ENCODE measurements around the gene COMMD3. TPM values are rescaled to one million over a fixed set of nuclear protein-coding genes. Genes with fewer than 3 reads are reported as not detected.

COMMD3 gene
- total and polyA plus RNA-seq, 2 of the 8 experiments (the other 6 are each of a cell fraction or from before 2014, with no cell fraction given): 2.3 to 2.7 TPM

DNA sequence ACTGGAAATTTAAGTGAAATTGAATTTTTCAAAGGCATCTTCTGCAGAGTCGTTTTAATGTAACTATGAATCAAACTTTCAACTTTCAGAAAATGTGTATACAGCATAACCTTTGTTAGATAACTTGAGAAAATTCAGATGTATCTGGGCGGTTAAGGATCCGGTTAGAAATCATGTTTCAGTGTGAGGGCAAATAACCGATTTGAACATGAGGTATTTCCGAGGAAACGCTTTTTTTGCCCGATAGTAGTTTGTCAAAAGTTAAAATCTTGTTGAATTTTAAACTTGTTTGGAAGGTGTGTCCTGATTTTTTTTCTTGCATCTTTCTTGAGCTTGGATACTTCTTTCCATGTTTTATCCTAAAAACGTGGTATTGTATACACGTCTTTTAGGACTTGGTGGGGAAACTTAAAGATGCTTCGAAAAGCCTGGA lies 3.4 kb downstream of the COMMD3 start:
- DNase-seq (ENCODE audit: low read depth in 1 of 2, low spot score in 2 of 2): no peak
- H3K79me2 ChIP-seq (ENCODE audit: control insufficient read depth in 1 of 2, insufficient read depth in 2 of 2, low read length in 2 of 2): no peaks in the 10 kb centered on the region
- H3K9ac ChIP-seq (replicated peaks in 1 of 4; ENCODE audit: extremely low read depth in 1 of 4, low read depth in 3 of 4, low read length in 3 of 4): no peak overlapping the region
- no peak for TF ChIP-seq E2F6 (IDR thresholded peaks at IDR 0.05)
- TF ChIP-seq RFX5 (IDR thresholded peaks at IDR 0.05; ENCODE audit: borderline replicate concordance, low read depth, low read length): no peak
- TF ChIP-seq FOSL1 (IDR thresholded peaks at IDR 0.05; ENCODE audit: insufficient read depth, low read depth, low read length): no peak
- TF ChIP-seq SP1 (IDR thresholded peaks at IDR 0.05; ENCODE audit: low read depth, low read length): no peak
- TF ChIP-seq NANOG (IDR thresholded peaks at IDR 0.05; ENCODE audit: insufficient read depth, low read depth, low read length, poor library complexity, severe bottlenecking): no peak
- TF ChIP-seq EGR1 (IDR thresholded peaks at IDR 0.05; ENCODE audit: borderline replicate concordance, low read depth, low read length): no peak
- TF ChIP-seq GABPA (IDR thresholded peaks at IDR 0.05; ENCODE audit: borderline replicate concordance, insufficient read depth, low read length): no peak
- no peak for TF ChIP-seq TAF7 (optimal IDR thresholded peaks at IDR 0.05; ENCODE audit: borderline replicate concordance, low read depth, low read length)
- no peak for TF ChIP-seq SRF (IDR thresholded peaks at IDR 0.05; ENCODE audit: low read depth, low read length)
- TF ChIP-seq TEAD4 (IDR thresholded peaks at IDR 0.05; ENCODE audit: low read depth, low read length): no peak
- no peak for TF ChIP-seq SAP30 (IDR thresholded peaks at IDR 0.05; ENCODE audit: insufficient read depth, insufficient replicate concordance, low read length)
- TF ChIP-seq CEBPB (IDR thresholded peaks at IDR 0.05; ENCODE audit: low read depth, low read length): no peak
- TF ChIP-seq RXRA (IDR thresholded peaks at IDR 0.05; ENCODE audit: insufficient read depth, low read depth, low read length): no peak

More for the DNA sequence above, 3.4 kb downstream of the COMMD3 start:
- peaks cover 9% of the 10 kb centered on the region for H3K23me2 ChIP-seq (ENCODE audit: low read depth, low read length)
- no peak overlapping the region for H3K56ac ChIP-seq (replicated peaks; ENCODE audit: insufficient read length, low read depth, low read length)
- no peak overlapping the region for H3K23ac ChIP-seq (ENCODE audit: insufficient read length)
- no peak overlapping the region for H2BK15ac ChIP-seq (ENCODE audit: low read length)
- ChIA-PET CTCF (ENCODE audit: partially characterized antibody) (no interaction called here), POLR2A (ENCODE audit: partially characterized antibody) (interaction anchor here (0.6 kb wide), 1 partner anchor 860 kb away, joined by 3 read pairs; no protein-coding TSS in a partner anchor)
- WGBS, 2 experiments (ENCODE audit: extremely low coverage in 1 of 2, insufficient coverage in 1 of 2, insufficient read length in 1 of 2, insufficient replicate concordance in 2 of 2, low coverage in 1 of 2, low lambda C conversion rate in 2 of 2, missing lambda C conversion rate in 1 of 2): 13% methylated on average over 10 of the region's 10 CpGs; no CpG with 5 or more reads in 1 of the 2 experiments
- H4K91ac ChIP-seq (replicated peaks; ENCODE audit: insufficient read length, low read length): no peak overlapping the region
- peaks cover 33 to 75% (median 53%) of the 10 kb centered on the region in 4 experiments for H3K27me3 ChIP-seq (replicated peaks in 1 of 4; ENCODE audit: control insufficient read depth in 3 of 4, extremely low read depth in 1 of 4, insufficient read depth in 3 of 4, low read length in 3 of 4)
- 0 out of 4 replicates have a peak overlapping the region, but pooled peaks of 1 of the 2 experiments have one; percentile 34 for H3K4me2 ChIP-seq (ENCODE audit: insufficient read depth in 1 of 2, low read depth in 2 of 2, low read length in 2 of 2)
- H3K14ac ChIP-seq (ENCODE audit: insufficient read length): no peak overlapping the region
- H3K4me3 ChIP-seq (ENCODE audit: extremely low read depth in 1 of 4, insufficient read depth in 2 of 4, low read depth in 3 of 4, low read length in 4 of 4): peak overlapping the region in 1 of 4 experiments; percentile 53; a peak in 2 of 8 replicates
- FAIRE-seq: no peak
- H2BK20ac ChIP-seq (ENCODE audit: low read length): no peak overlapping the region
- H3K18ac ChIP-seq (ENCODE audit: extremely low read depth, low read length): no peak overlapping the region; the same call in 1 of the 2 replicates
- no peak overlapping the region for H4K8ac ChIP-seq (ENCODE audit: extremely low read depth, insufficient read depth, low read length)
- no peak overlapping the region for H2AK5ac ChIP-seq (ENCODE audit: low read depth, low read length)
- H2AFZ ChIP-seq (ENCODE audit: low read length): no peak overlapping the region
- H3K79me1 ChIP-seq (ENCODE audit: low read depth, low read length): no peaks in the 10 kb centered on the region
- H4K5ac ChIP-seq (ENCODE audit: insufficient read length, low read depth, low read length): no peak overlapping the region
- H2BK5ac ChIP-seq (ENCODE audit: low read depth, low read length): no peak overlapping the region
- no peak overlapping the region for H3K27ac ChIP-seq (ENCODE audit: low read depth, low read length)
- peaks cover 4 to 9% of the 10 kb centered on the region in 2 experiments for H4K20me1 ChIP-seq (replicated peaks in 1 of 2; ENCODE audit: control insufficient read depth in 1 of 2, insufficient read depth in 2 of 2, low read length in 2 of 2)
- H3K9me3 ChIP-seq (ENCODE audit: insufficient read depth in 2 of 2, low read depth in 1 of 2, low read length in 1 of 2): no peaks in the 10 kb centered on the region
- no peak overlapping the region for H3K4ac ChIP-seq (replicated peaks; ENCODE audit: insufficient read length, low read depth, low read length)
- H3K4me1 ChIP-seq (replicated peaks in 1 of 4; ENCODE audit: control insufficient read depth in 3 of 4, insufficient read depth in 4 of 4, low read length in 3 of 4): peaks cover 3 to 11% (median 4%) of the 10 kb centered on the region in 4 experiments; a peak in 5 of 7 replicates
- no peak overlapping the region for H2BK12ac ChIP-seq (ENCODE audit: low read depth, low read length)
- H3K36me3 ChIP-seq (ENCODE audit: control insufficient read depth in 2 of 4, insufficient read depth in 4 of 4, low read length in 3 of 4): no peaks in the 10 kb centered on the region
- H2BK120ac ChIP-seq (replicated peaks; ENCODE audit: low read depth, low read length): no peak overlapping the region

Measured in H1 (cell line).